CD14-positive monocyte (primary cell): ENCODE measurements around the gene DTNA. TPM values are rescaled to one million over a fixed set of nuclear protein-coding genes. Genes with fewer than 3 reads are reported as not detected.

Experiments used
- DNase-seq, 3 donors: peaks; one replicate each; pipeline ENCODE4 v3.0.0-alpha.2; 2011 to 2022
- H2AFZ ChIP-seq: 2 replicates; pipeline ENCODE4 v1.6.0; 2012; ENCODE audit warnings: mild to moderate bottlenecking, low read depth, low read length, inconsistent platforms; ENCODE audit not compliant: insufficient read depth, poor library complexity, severe bottlenecking
- H3K27ac ChIP-seq, 2 donors: 1 replicate in 1 of 2; 2 replicates in 1 of 2; pipeline ENCODE4 v1.5.1; 2012 to 2013; ENCODE audit warnings: low read length in 2 of 2, control low read depth in 1 of 2, inconsistent platforms in 1 of 2, low read depth in 1 of 2, mild to moderate bottlenecking in 1 of 2
- H3K27me3 ChIP-seq, 2 donors: one replicate each; pipeline versions ENCODE4 v1.6.0 to v1.6.1; 2011 to 2013; ENCODE audit warnings: low read length in 2 of 2; ENCODE audit not compliant: control insufficient read depth in 2 of 2, insufficient read depth in 2 of 2
- H3K36me3 ChIP-seq, 2 donors: replicated peaks in 1 of 2; 1 replicate in 1 of 2; 2 replicates in 1 of 2; pipeline versions ENCODE4 v1.5.1 to v1.6.1; 2012 to 2013; ENCODE audit warnings: low read length in 2 of 2, control low read depth in 1 of 2, inconsistent platforms in 1 of 2, mild to moderate bottlenecking in 1 of 2; ENCODE audit not compliant: insufficient read depth in 2 of 2, control insufficient read depth in 1 of 2
- H3K4me1 ChIP-seq, 2 donors: 1 replicate in 1 of 2; 2 replicates in 1 of 2; pipeline versions ENCODE4 v1.5.1 to v1.6.1; 2012 to 2013; ENCODE audit warnings: low read length in 2 of 2, control low read depth in 1 of 2, inconsistent platforms in 1 of 2, mild to moderate bottlenecking in 1 of 2, moderate library complexity in 1 of 2; ENCODE audit not compliant: insufficient read depth in 2 of 2, control insufficient read depth in 1 of 2
- H3K4me2 ChIP-seq: replicated peaks from 2 replicates; pipeline ENCODE3; 2012; ENCODE audit warnings: low read length, moderate library complexity, mild to moderate bottlenecking; ENCODE audit not compliant: poor library complexity, severe bottlenecking; ENCODE audit errors: extremely low read depth
- H3K4me3 ChIP-seq, 3 experiments: fragments of 200-600 bp in 1 of 3; sonication (generic) in 1 of 3; replicated peaks in 1 of 3; 1 replicate in 2 of 3; 2 replicates in 1 of 3; pipeline ENCODE4 v1.5.1; 2011 to 2013; ENCODE audit warnings: low read length in 3 of 3, mild to moderate bottlenecking in 3 of 3, control low read depth in 2 of 3, low read depth in 2 of 3, inconsistent platforms in 1 of 3, moderate library complexity in 1 of 3
- H3K79me2 ChIP-seq: 2 replicates; pipeline ENCODE4 v1.6.0; 2012; ENCODE audit warnings: mild to moderate bottlenecking, control low read depth, inconsistent platforms, low read length, moderate library complexity; ENCODE audit not compliant: insufficient read depth
- H3K9ac ChIP-seq: 2 replicates; pipeline ENCODE4 v1.6.0; 2017; ENCODE audit warnings: low read length, mild to moderate bottlenecking; ENCODE audit not compliant: insufficient read depth, poor library complexity, severe bottlenecking
- H3K9me3 ChIP-seq, 2 donors: replicated peaks in 1 of 2; 1 replicate in 1 of 2; 2 replicates in 1 of 2; pipeline versions ENCODE4 v1.5.1 to v1.6.1; 2012 to 2013; ENCODE audit warnings: low read length in 2 of 2, control low read depth in 1 of 2; ENCODE audit not compliant: control insufficient read depth in 1 of 2, insufficient read depth in 1 of 2
- H4K20me1 ChIP-seq: 2 replicates; pipeline ENCODE4 v1.6.0; 2012; ENCODE audit warnings: mild to moderate bottlenecking, low read length, control low read depth, moderate library complexity; ENCODE audit not compliant: insufficient read depth
- H3K27ac Mint-ChIP-seq, 7 donors: one replicate each; pipeline ENCODE4 v1.8.0; 2020; ENCODE audit warnings: mild to moderate bottlenecking in 7 of 7, mixed read lengths in 7 of 7, moderate library complexity in 6 of 7, inconsistent platforms in 2 of 7
- H3K27me3 Mint-ChIP-seq, 3 donors: one replicate each; pipeline ENCODE4 v1.8.0; 2021 to 2022; ENCODE audit warnings: low read depth in 3 of 3, mild to moderate bottlenecking in 3 of 3, mixed read lengths in 3 of 3, moderate library complexity in 3 of 3, inconsistent platforms in 1 of 3
- H3K36me3 Mint-ChIP-seq, 2 donors: one replicate each; pipeline ENCODE4 v1.8.0; 2020; ENCODE audit warnings: mixed read lengths in 2 of 2, inconsistent platforms in 1 of 2, mild to moderate bottlenecking in 1 of 2
- H3K4me1 Mint-ChIP-seq: one replicate; pipeline ENCODE4 v1.8.0; 2020; ENCODE audit warnings: mild to moderate bottlenecking, mixed read lengths
- H3K4me3 Mint-ChIP-seq, 2 donors: one replicate each; pipeline ENCODE4 v1.8.0; 2020; ENCODE audit warnings: mild to moderate bottlenecking in 2 of 2, mixed read lengths in 2 of 2, moderate library complexity in 1 of 2
- H3K9me3 Mint-ChIP-seq, 7 donors: one replicate each; pipeline ENCODE4 v1.8.0; 2020 to 2022; ENCODE audit warnings: mixed read lengths in 7 of 7, mild to moderate bottlenecking in 6 of 7, moderate library complexity in 6 of 7, inconsistent platforms in 2 of 7
- CTCF ChIP-seq: fragments of 200-600 bp; IDR thresholded peaks from one replicate; pipeline ENCODE4 v1.8.0; 2022; ENCODE audit warnings: antibody characterized with exemption, mild to moderate bottlenecking
- WGBS: methylation state at CpG from one replicate; pipeline ENCODE4 v1.1.5; 2013; ENCODE audit warnings: missing lambda C conversion rate; ENCODE audit not compliant: insufficient coverage; 5-methylcytosine and 5-hydroxymethylcytosine counted together
- intact Hi-C, 2 donors: fragments of 100-400 bp; cut with micrococcal nuclease; formaldehyde crosslinking; loops; one replicate each; pipeline versions ENCODE4 v1.15.0 to v1.15.1; 2023
- polyA plus RNA-seq, 3 donors: library from polyadenylated mRNA; depleted of rRNA in 1 of 3; unstranded in 2 of 3; stranded (reverse) in 1 of 3; fragments of 300-500 nt in 2 of 3; fragments of >200 nt in 1 of 3; fragmentation: Illumina TruSeq in 2 of 3; gene quantifications; 1 replicate in 2 of 3; 2 replicates in 1 of 3; pipeline ENCODE4 v1.2.3, GENCODE V29; 2012 to 2021

The DTNA gene
- polyA plus RNA-seq, 3 donors: 0.53 to 2.3 (median 0.76) TPM

- no CpG with 5 or more reads among the region's 1 CpG for WGBS
- no peak overlapping the region for H3K27ac Mint-ChIP-seq
- no peaks in the 10 kb centered on the region for H3K9me3 ChIP-seq
- H2AFZ ChIP-seq: no peak overlapping the region
- no peak for TF ChIP-seq CTCF
- H3K4me1 ChIP-seq: no peaks in the 10 kb centered on the region
- no peak overlapping the region for H3K4me3 ChIP-seq
- H3K4me2 ChIP-seq: no peak overlapping the region
- H3K4me1 Mint-ChIP-seq: no peaks in the 10 kb centered on the region
- no peaks in the 10 kb centered on the region for H3K9me3 Mint-ChIP-seq
- no peak overlapping the region for H3K9ac ChIP-seq
- H3K36me3 Mint-ChIP-seq: no peaks in the 10 kb centered on the region
- no peak overlapping the region for H3K27ac ChIP-seq
- peaks cover 0 to 4% (median 1%) of the 10 kb centered on the region in 3 donors for H3K27me3 Mint-ChIP-seq
- H3K27me3 ChIP-seq: no peaks in the 10 kb centered on the region
- no peak overlapping the region for H3K4me3 Mint-ChIP-seq
- intact Hi-C loops: no loop called here
- H3K79me2 ChIP-seq: no peaks in the 10 kb centered on the region
- no peak for DNase-seq
- no peaks in the 10 kb centered on the region for H4K20me1 ChIP-seq
- no peaks in the 10 kb centered on the region for H3K36me3 ChIP-seq
Observed at GRCh38 chr18:34808389-34808788, 98.3 kb downstream of the DTNA start.

- DNase-seq: no peak
- H3K27ac ChIP-seq: no peak overlapping the region
Observed at GRCh38 chr18:34809451-34810072, 99.5 kb downstream of the DTNA start.

More at GRCh38 chr18:34809451-34810072, 99.5 kb downstream of the DTNA start:
- H3K9me3 Mint-ChIP-seq: no peaks in the 10 kb centered on the region
- H3K79me2 ChIP-seq: no peaks in the 10 kb centered on the region
- H3K27ac Mint-ChIP-seq: no peak overlapping the region
- no peaks in the 10 kb centered on the region for H4K20me1 ChIP-seq
- no peaks in the 10 kb centered on the region for H3K4me1 Mint-ChIP-seq
- TF ChIP-seq CTCF: peak; percentile 34
- no peak overlapping the region for H3K9ac ChIP-seq
- no peaks in the 10 kb centered on the region for H3K36me3 Mint-ChIP-seq
- H3K36me3 ChIP-seq: no peaks in the 10 kb centered on the region
- H3K27me3 Mint-ChIP-seq: peaks cover 0 to 4% (median 1%) of the 10 kb centered on the region in 3 donors
- no peak overlapping the region for H3K4me3 Mint-ChIP-seq
- H2AFZ ChIP-seq: no peak overlapping the region
- WGBS: 83% methylated on average over 1 of the region's 6 CpGs
- no peak overlapping the region for H3K4me2 ChIP-seq
- no peaks in the 10 kb centered on the region for H3K9me3 ChIP-seq
- no peaks in the 10 kb centered on the region for H3K4me1 ChIP-seq
- H3K4me3 ChIP-seq: no peak overlapping the region
- intact Hi-C loops: no loop called here
- H3K27me3 ChIP-seq: no peaks in the 10 kb centered on the region
